ENCODE measurements around the gene CTBP2.

- TF ChIP-seq CTCF (IDR thresholded peaks at IDR 0.05; ENCODE audit: low read length) (no peak), EZH2 (optimal IDR thresholded peaks at IDR 0.05; ENCODE audit: low read depth, low read length) (no peak), EZH2phosphoT487 (IDR thresholded peaks at IDR 0.05; ENCODE audit: low read length) (no peak)
These were observed 40.0 kb upstream of the CTBP2 start for GRCh38 chr10:125200396-125200795.

Data from MM.1S (cell line).